ENCODE results near the gene GCLM. TPM values are rescaled to one million over a fixed set of nuclear protein-coding genes. Genes with fewer than 3 reads are reported as not detected.

Gene GCLM
- total and polyA plus RNA-seq, 8 donors, result 9.0 to 35.0 (median 10.9) TPM

GRCh38 chr1:93846206-93846991, 62.8 kb downstream of the GCLM start:
- H3K4me3 ChIP-seq, result peak overlapping the region; percentile 72 to 87
- peak overlapping the region; percentile 95 for H3K27ac ChIP-seq
- peak; percentile 88 to 97 (median 92) for DNase-seq
- peak; percentile 74 for ATAC-seq
- intact Hi-C loops (cut with DNase I), result loop anchor here in 1 of 2 donors (10.0 kb wide), 1 partner anchor 412 kb away; no protein-coding TSS in a partner anchor
- H3K36me3 ChIP-seq, result no peaks in the 10 kb centered on the region
- peak; percentile 26 to 48 for TF ChIP-seq CTCF (IDR thresholded peaks at IDR 0.05)
- H3K4me1 ChIP-seq, result peaks cover 11 to 44% of the 10 kb centered on the region in 2 donors
- no peaks in the 10 kb centered on the region for H3K27me3 ChIP-seq
- H3K9me3 ChIP-seq, result no peaks in the 10 kb centered on the region

GRCh38 chr1:93845538-93846205, 63.6 kb downstream of the GCLM start:
- H3K27me3 ChIP-seq, result no peaks in the 10 kb centered on the region
- H3K27ac ChIP-seq, result peak overlapping the region; percentile 95
- H3K4me3 ChIP-seq, result peak overlapping the region; percentile 72 to 87
- DNase-seq (peak in 2 of 4 donors; percentile 42 to 62), ATAC-seq (peak; percentile 18)
- intact Hi-C loops (cut with DNase I), result loop anchor here in 1 of 2 donors (10.0 kb wide), 1 partner anchor 411 kb away; no protein-coding TSS in a partner anchor
- no peaks in the 10 kb centered on the region for H3K9me3 ChIP-seq
- H3K4me1 ChIP-seq, result peaks cover 11 to 44% of the 10 kb centered on the region in 2 donors
- no peaks in the 10 kb centered on the region for H3K36me3 ChIP-seq
- no peak for TF ChIP-seq CTCF (IDR thresholded peaks at IDR 0.05)

- peak; percentile 52 to 69 for TF ChIP-seq CTCF (IDR thresholded peaks at IDR 0.05)
- intact Hi-C loops (cut with DNase I), result loop anchor here in 1 of 2 donors (10.0 kb wide), 1 partner anchor 410 kb away; no protein-coding TSS in a partner anchor
- Histone ChIP-seq H3K4me1 (peaks cover 11 to 44% of the 10 kb centered on the region in 2 donors), H3K36me3 (no peaks in the 10 kb centered on the region), H3K27me3 (no peaks in the 10 kb centered on the region), H3K9me3 (no peaks in the 10 kb centered on the region), H3K4me3 (no peak overlapping the region), H3K27ac (peak overlapping the region; percentile 95)
- peak in 3 of 4 donors; percentile 34 to 80 (median 46) for DNase-seq
- ATAC-seq, result peak; percentile 23
Measured at GRCh38 chr1:93844262-93845045, 64.8 kb downstream of the GCLM start.

- Histone ChIP-seq H3K4me3 (no peak overlapping the region), H3K9me3 (no peaks in the 10 kb centered on the region), H3K4me1 (peaks cover 11 to 35% of the 10 kb centered on the region in 2 donors), H3K27me3 (no peaks in the 10 kb centered on the region), H3K36me3 (no peaks in the 10 kb centered on the region), H3K27ac (no peak overlapping the region)
- ATAC-seq (no peak), DNase-seq (no peak)
- intact Hi-C loops (cut with DNase I), result loop anchor here in 1 of 2 donors (10.0 kb wide), 1 partner anchor 408 kb away; no protein-coding TSS in a partner anchor
- TF ChIP-seq CTCF (IDR thresholded peaks at IDR 0.05), result no peak
Measured at GRCh38 chr1:93842750-93843500, 66.3 kb downstream of the GCLM start.

Data from left lung (tissue), 10 donors.